ENCODE data around the gene KCNMA1. TPM values are rescaled to one million over a fixed set of nuclear protein-coding genes. Genes with fewer than 3 reads are reported as not detected.

The KCNMA1 gene
- polyA plus RNA-seq, 1 of the 3 experiments (the other 2 are of a cell fraction), result 107 TPM

DNA sequence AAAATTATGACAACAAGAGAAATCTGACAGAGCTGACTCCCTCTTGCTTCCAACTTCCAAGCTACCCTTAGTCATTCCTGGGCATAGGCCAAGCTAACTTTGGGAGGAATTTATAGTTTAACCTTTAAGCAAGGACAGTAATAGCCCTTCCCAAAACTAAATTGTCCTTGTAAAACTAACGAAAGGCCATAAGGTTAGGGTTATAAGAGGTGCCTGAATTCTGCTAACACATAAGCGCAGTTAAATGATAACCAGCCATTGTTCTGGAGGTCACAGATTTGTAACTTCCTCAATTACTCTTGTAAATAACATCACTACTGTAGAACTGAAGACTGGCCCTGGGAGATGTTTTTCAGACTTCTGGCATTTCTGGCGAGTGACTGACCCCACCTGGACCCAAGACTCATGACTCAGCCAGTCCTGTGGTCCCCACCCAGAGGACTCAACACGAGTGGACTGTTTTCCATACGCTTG is 481.2 kb downstream of the KCNMA1 start:
- peaks cover 28% of the 10 kb centered on the region for H3F3A ChIP-seq (replicated peaks; ENCODE audit: insufficient read depth)
- H3K9me3 ChIP-seq, result no peaks in the 10 kb centered on the region
- H4K20me1 ChIP-seq (ENCODE audit: insufficient read depth), result no peaks in the 10 kb centered on the region
- no peaks in the 10 kb centered on the region for H3K36me3 ChIP-seq (replicated peaks in 1 of 2; ENCODE audit: control insufficient read depth in 1 of 2, insufficient read depth in 2 of 2, low read length in 1 of 2)
- H3K9me2 ChIP-seq, result no peaks in the 10 kb centered on the region
- H2AFZ ChIP-seq (ENCODE audit: low read depth), result peak overlapping the region; percentile 12; the same call in 1 of the 2 replicates
- H3K9ac ChIP-seq, result no peak overlapping the region
- peak overlapping the region; percentile 22; the same call in 1 of the 2 replicates for H3K4me2 ChIP-seq
- ChIA-PET POLR2A (no interaction called here), CTCF (interaction anchor here (1.0 to 3.3 kb wide), 4 partner anchors 9 to 485 kb away, joined by 3 to 16 read pairs (median 4); no protein-coding TSS in a partner anchor)
- H3K4me3 ChIP-seq (ENCODE audit: low read depth in 2 of 2, low read length in 1 of 2), result no peak overlapping the region
- TF ChIP-seq EZH2phosphoT487 (IDR thresholded peaks at IDR 0.05; ENCODE audit: borderline replicate concordance, low read depth) (no peak), TEAD4 (IDR thresholded peaks at IDR 0.05; ENCODE audit: borderline replicate concordance, insufficient read depth) (peak; percentile 52; the same call in 1 of the 2 replicates), EP300 (IDR thresholded peaks at IDR 0.05; ENCODE audit: borderline replicate concordance in 1 of 2, low read depth in 1 of 2, low read length in 1 of 2) (peak in 1 of 2 experiments; percentile 87; a peak in 3 of 4 replicates), TCF12 (IDR thresholded peaks at IDR 0.05) (peak; percentile 87), NFIC (IDR thresholded peaks at IDR 0.05; ENCODE audit: borderline replicate concordance) (peak; percentile 62), FOSL2 (IDR thresholded peaks at IDR 0.05; ENCODE audit: borderline replicate concordance, low read depth) (peak; percentile 77), GATA2 (CRISPR knock-in tag; IDR thresholded peaks at IDR 0.05) (no peak), FOXM1 (IDR thresholded peaks at IDR 0.05; ENCODE audit: low read depth) (peak; percentile 50; the same call in 1 of the 2 replicates), SMC3 (IDR thresholded peaks at IDR 0.05; ENCODE audit: low read depth, low read length) (no peak), RXRA (IDR thresholded peaks at IDR 0.05; ENCODE audit: borderline replicate concordance, low read depth) (peak; percentile 74; the same call in 1 of the 2 replicates), JUND (IDR thresholded peaks at IDR 0.05) (peak; percentile 67), POLR2AphosphoS5 (IDR thresholded peaks at IDR 0.05; ENCODE audit: low read depth, low read length) (peak; percentile 21; the same call in 1 of the 2 replicates), MEF2A (IDR thresholded peaks at IDR 0.05; ENCODE audit: borderline replicate concordance, low read depth) (peak; percentile 25; the same call in 1 of the 2 replicates)
- TF ChIP-seq, protein P1, sequence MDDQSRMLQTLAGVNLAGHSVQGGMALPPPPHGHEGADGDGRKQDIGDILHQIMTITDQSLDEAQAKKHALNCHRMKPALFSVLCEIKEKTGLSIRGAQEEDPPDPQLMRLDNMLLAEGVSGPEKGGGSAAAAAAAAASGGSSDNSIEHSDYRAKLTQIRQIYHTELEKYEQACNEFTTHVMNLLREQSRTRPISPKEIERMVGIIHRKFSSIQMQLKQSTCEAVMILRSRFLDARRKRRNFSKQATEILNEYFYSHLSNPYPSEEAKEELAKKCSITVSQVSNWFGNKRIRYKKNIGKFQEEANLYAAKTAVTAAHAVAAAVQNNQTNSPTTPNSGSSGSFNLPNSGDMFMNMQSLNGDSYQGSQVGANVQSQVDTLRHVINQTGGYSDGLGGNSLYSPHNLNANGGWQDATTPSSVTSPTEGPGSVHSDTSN (IDR thresholded peaks at IDR 0.05), result peak; percentile 57
- no peaks in the 10 kb centered on the region for H3K27me3 ChIP-seq (ENCODE audit: insufficient read depth)
- peak overlapping the region; percentile 67 to 83; a peak in 3 of 4 replicates for H3K27ac ChIP-seq (ENCODE audit: low read depth in 2 of 2, low read length in 1 of 2)
- H3K79me2 ChIP-seq (ENCODE audit: insufficient read depth), result no peaks in the 10 kb centered on the region
- no peak for DNase-seq
- H3K4me1 ChIP-seq (ENCODE audit: control insufficient read depth in 1 of 2, insufficient read depth in 2 of 2, low read depth in 1 of 2, low read length in 1 of 2), result peaks cover 16 to 17% of the 10 kb centered on the region in 2 experiments
- 22% methylated on average over 5 of the region's 5 CpGs for WGBS (ENCODE audit: low lambda C conversion rate)

DNA sequence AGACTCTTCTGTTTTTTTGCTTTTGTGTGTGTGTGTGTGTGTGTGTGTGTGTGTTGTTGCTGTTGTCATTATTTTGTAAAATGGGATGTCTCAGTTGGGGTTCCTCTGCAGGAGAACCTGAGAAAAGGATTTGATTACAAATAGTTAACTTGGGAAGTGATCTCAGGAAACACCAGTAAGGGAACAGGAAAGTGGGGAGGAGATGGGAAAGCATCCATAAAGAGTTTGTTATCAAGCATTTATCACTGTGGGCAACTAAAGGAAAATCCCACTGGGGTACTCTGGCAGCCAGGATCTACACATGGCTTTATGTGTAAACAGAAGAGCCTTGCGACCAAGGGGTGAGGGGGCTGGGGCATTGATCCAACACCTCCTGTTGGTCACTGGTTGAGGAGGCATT is 485.4 kb downstream of the KCNMA1 start:
- Histone ChIP-seq H3K27me3 (ENCODE audit: insufficient read depth) (no peaks in the 10 kb centered on the region), H3K9ac (no peak overlapping the region), H3K9me3 (no peaks in the 10 kb centered on the region), H2AFZ (ENCODE audit: low read depth) (no peak overlapping the region), H4K20me1 (ENCODE audit: insufficient read depth) (no peaks in the 10 kb centered on the region), H3K4me3 (ENCODE audit: low read depth in 2 of 2, low read length in 1 of 2) (no peak overlapping the region), H3K79me2 (ENCODE audit: insufficient read depth) (no peaks in the 10 kb centered on the region), H3K4me1 (ENCODE audit: control insufficient read depth in 1 of 2, insufficient read depth in 2 of 2, low read depth in 1 of 2, low read length in 1 of 2) (peaks cover 5 to 10% of the 10 kb centered on the region in 2 experiments; a peak in 3 of 4 replicates), H3K36me3 (replicated peaks in 1 of 2; ENCODE audit: control insufficient read depth in 1 of 2, insufficient read depth in 2 of 2, low read length in 1 of 2) (peaks cover 0 to 3% of the 10 kb centered on the region in 2 experiments), H3K27ac (ENCODE audit: low read depth in 2 of 2, low read length in 1 of 2) (no peak overlapping the region), H3K9me2 (no peaks in the 10 kb centered on the region), H3K4me2 (no peak overlapping the region), H3F3A (replicated peaks; ENCODE audit: insufficient read depth) (peaks cover 14% of the 10 kb centered on the region)
- TF ChIP-seq, protein P2, sequence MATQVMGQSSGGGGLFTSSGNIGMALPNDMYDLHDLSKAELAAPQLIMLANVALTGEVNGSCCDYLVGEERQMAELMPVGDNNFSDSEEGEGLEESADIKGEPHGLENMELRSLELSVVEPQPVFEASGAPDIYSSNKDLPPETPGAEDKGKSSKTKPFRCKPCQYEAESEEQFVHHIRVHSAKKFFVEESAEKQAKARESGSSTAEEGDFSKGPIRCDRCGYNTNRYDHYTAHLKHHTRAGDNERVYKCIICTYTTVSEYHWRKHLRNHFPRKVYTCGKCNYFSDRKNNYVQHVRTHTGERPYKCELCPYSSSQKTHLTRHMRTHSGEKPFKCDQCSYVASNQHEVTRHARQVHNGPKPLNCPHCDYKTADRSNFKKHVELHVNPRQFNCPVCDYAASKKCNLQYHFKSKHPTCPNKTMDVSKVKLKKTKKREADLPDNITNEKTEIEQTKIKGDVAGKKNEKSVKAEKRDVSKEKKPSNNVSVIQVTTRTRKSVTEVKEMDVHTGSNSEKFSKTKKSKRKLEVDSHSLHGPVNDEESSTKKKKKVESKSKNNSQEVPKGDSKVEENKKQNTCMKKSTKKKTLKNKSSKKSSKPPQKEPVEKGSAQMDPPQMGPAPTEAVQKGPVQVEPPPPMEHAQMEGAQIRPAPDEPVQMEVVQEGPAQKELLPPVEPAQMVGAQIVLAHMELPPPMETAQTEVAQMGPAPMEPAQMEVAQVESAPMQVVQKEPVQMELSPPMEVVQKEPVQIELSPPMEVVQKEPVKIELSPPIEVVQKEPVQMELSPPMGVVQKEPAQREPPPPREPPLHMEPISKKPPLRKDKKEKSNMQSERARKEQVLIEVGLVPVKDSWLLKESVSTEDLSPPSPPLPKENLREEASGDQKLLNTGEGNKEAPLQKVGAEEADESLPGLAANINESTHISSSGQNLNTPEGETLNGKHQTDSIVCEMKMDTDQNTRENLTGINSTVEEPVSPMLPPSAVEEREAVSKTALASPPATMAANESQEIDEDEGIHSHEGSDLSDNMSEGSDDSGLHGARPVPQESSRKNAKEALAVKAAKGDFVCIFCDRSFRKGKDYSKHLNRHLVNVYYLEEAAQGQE (IDR thresholded peaks at IDR 0.05; ENCODE audit: low read depth, low read length), result no peak
- TF ChIP-seq FOSL2 (IDR thresholded peaks at IDR 0.05; ENCODE audit: borderline replicate concordance, low read depth), result no peak
- TF ChIP-seq TAF1 (IDR thresholded peaks at IDR 0.05; ENCODE audit: borderline replicate concordance, low read depth, low read length), result no peak
- TF ChIP-seq RCOR1 (IDR thresholded peaks at IDR 0.05; ENCODE audit: low read length), result no peak
- TF ChIP-seq, protein P3, sequence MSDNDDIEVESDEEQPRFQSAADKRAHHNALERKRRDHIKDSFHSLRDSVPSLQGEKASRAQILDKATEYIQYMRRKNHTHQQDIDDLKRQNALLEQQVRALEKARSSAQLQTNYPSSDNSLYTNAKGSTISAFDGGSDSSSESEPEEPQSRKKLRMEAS (IDR thresholded peaks at IDR 0.05; ENCODE audit: low read depth), result no peak
- no peak for TF ChIP-seq MXI1 (IDR thresholded peaks at IDR 0.05; ENCODE audit: low read depth, low read length)
- TF ChIP-seq JUND (IDR thresholded peaks at IDR 0.05), result no peak
- TF ChIP-seq CHD2 (IDR thresholded peaks at IDR 0.05; ENCODE audit: low read length, partially characterized antibody), result no peak
- no peak for TF ChIP-seq MEF2A (IDR thresholded peaks at IDR 0.05; ENCODE audit: borderline replicate concordance, low read depth)
- TF ChIP-seq, protein P4, sequence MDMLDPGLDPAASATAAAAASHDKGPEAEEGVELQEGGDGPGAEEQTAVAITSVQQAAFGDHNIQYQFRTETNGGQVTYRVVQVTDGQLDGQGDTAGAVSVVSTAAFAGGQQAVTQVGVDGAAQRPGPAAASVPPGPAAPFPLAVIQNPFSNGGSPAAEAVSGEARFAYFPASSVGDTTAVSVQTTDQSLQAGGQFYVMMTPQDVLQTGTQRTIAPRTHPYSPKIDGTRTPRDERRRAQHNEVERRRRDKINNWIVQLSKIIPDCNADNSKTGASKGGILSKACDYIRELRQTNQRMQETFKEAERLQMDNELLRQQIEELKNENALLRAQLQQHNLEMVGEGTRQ (IDR thresholded peaks at IDR 0.05; ENCODE audit: borderline replicate concordance, low read depth, low read length), result no peak
- TF ChIP-seq NFIC (IDR thresholded peaks at IDR 0.05; ENCODE audit: borderline replicate concordance), result no peak
- no peak for TF ChIP-seq TEAD4 (IDR thresholded peaks at IDR 0.05; ENCODE audit: borderline replicate concordance, insufficient read depth)
- no peak for TF ChIP-seq TCF12 (IDR thresholded peaks at IDR 0.05)
- no peak for DNase-seq
- CTCF ChIA-PET, result interaction anchor here (1.4 kb wide), 1 partner anchor 13 kb away, joined by 10 read pairs; no protein-coding TSS in a partner anchor
- POLR2A ChIA-PET, result no interaction called here
- 75% methylated on average over 1 of the region's 1 CpG for WGBS (ENCODE audit: low lambda C conversion rate)

All from SK-N-SH (cell line).